Measurements from ENCODE around the gene BNC1.

BNC1 gene

DNA sequence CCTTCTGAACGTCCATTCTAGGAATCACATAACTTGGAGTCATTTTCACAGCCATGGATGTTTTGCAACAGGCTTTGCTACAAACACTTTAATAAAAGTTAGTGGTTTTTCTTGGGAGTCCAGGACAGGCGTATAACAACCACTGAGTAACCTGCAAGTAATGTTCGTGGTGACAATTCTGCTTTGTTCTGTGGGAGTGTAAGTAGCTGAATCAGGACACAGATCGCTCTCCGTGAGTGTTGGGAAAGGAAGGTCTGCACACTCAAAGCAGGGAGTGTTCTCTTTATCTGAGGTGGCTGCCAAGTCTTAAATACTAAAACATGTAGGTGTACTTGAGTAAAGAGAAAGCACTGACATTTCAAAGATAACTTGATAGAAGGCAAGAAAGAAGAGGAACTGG lies 7.9 kb upstream of the BNC1 start:
- TF ChIP-seq GLIS3 (CRISPR knock-in tag; IDR thresholded peaks at IDR 0.05) (no peak), SNAI2 (CRISPR knock-in tag; IDR thresholded peaks at IDR 0.05) (no peak), ZFP3 (CRISPR knock-in tag; IDR thresholded peaks at IDR 0.05) (no peak), ZNF70 (CRISPR knock-in tag; IDR thresholded peaks at IDR 0.05) (no peak), BACH2 (CRISPR knock-in tag; IDR thresholded peaks at IDR 0.05; ENCODE audit: borderline replicate concordance) (no peak), ARNTL (CRISPR knock-in tag; IDR thresholded peaks at IDR 0.05; ENCODE audit: borderline replicate concordance, low read depth) (no peak), RARB (CRISPR knock-in tag; IDR thresholded peaks at IDR 0.05) (no peak), PPARA (CRISPR knock-in tag; IDR thresholded peaks at IDR 0.05; ENCODE audit: borderline replicate concordance) (no peak), TCF4 (CRISPR knock-in tag; IDR thresholded peaks at IDR 0.05; ENCODE audit: borderline replicate concordance) (no peak), OSR1 (CRISPR knock-in tag; IDR thresholded peaks at IDR 0.05) (no peak), ZFP30 (CRISPR knock-in tag; IDR thresholded peaks at IDR 0.05) (no peak), ISL1 (CRISPR knock-in tag; IDR thresholded peaks at IDR 0.05) (no peak), ESRRG (CRISPR knock-in tag; IDR thresholded peaks at IDR 0.05) (no peak)
- TF ChIP-seq, protein P1, sequence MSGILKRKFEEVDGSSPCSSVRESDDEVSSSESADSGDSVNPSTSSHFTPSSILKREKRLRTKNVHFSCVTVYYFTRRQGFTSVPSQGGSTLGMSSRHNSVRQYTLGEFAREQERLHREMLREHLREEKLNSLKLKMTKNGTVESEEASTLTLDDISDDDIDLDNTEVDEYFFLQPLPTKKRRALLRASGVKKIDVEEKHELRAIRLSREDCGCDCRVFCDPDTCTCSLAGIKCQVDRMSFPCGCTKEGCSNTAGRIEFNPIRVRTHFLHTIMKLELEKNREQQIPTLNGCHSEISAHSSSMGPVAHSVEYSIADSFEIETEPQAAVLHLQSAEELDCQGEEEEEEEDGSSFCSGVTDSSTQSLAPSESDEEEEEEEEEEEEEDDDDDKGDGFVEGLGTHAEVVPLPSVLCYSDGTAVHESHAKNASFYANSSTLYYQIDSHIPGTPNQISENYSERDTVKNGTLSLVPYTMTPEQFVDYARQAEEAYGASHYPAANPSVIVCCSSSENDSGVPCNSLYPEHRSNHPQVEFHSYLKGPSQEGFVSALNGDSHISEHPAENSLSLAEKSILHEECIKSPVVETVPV (CRISPR knock-in tag; IDR thresholded peaks at IDR 0.05): no peak
- TF ChIP-seq, protein P2, sequence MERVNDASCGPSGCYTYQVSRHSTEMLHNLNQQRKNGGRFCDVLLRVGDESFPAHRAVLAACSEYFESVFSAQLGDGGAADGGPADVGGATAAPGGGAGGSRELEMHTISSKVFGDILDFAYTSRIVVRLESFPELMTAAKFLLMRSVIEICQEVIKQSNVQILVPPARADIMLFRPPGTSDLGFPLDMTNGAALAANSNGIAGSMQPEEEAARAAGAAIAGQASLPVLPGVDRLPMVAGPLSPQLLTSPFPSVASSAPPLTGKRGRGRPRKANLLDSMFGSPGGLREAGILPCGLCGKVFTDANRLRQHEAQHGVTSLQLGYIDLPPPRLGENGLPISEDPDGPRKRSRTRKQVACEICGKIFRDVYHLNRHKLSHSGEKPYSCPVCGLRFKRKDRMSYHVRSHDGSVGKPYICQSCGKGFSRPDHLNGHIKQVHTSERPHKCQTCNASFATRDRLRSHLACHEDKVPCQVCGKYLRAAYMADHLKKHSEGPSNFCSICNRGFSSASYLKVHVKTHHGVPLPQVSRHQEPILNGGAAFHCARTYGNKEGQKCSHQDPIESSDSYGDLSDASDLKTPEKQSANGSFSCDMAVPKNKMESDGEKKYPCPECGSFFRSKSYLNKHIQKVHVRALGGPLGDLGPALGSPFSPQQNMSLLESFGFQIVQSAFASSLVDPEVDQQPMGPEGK (CRISPR knock-in tag; IDR thresholded peaks at IDR 0.05; ENCODE audit: borderline replicate concordance): no peak
- TF ChIP-seq, protein P3, sequence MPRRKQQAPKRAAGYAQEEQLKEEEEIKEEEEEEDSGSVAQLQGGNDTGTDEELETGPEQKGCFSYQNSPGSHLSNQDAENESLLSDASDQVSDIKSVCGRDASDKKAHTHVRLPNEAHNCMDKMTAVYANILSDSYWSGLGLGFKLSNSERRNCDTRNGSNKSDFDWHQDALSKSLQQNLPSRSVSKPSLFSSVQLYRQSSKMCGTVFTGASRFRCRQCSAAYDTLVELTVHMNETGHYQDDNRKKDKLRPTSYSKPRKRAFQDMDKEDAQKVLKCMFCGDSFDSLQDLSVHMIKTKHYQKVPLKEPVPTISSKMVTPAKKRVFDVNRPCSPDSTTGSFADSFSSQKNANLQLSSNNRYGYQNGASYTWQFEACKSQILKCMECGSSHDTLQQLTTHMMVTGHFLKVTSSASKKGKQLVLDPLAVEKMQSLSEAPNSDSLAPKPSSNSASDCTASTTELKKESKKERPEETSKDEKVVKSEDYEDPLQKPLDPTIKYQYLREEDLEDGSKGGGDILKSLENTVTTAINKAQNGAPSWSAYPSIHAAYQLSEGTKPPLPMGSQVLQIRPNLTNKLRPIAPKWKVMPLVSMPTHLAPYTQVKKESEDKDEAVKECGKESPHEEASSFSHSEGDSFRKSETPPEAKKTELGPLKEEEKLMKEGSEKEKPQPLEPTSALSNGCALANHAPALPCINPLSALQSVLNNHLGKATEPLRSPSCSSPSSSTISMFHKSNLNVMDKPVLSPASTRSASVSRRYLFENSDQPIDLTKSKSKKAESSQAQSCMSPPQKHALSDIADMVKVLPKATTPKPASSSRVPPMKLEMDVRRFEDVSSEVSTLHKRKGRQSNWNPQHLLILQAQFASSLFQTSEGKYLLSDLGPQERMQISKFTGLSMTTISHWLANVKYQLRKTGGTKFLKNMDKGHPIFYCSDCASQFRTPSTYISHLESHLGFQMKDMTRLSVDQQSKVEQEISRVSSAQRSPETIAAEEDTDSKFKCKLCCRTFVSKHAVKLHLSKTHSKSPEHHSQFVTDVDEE (CRISPR knock-in tag; IDR thresholded peaks at IDR 0.05): no peak
- TF ChIP-seq, protein P4, sequence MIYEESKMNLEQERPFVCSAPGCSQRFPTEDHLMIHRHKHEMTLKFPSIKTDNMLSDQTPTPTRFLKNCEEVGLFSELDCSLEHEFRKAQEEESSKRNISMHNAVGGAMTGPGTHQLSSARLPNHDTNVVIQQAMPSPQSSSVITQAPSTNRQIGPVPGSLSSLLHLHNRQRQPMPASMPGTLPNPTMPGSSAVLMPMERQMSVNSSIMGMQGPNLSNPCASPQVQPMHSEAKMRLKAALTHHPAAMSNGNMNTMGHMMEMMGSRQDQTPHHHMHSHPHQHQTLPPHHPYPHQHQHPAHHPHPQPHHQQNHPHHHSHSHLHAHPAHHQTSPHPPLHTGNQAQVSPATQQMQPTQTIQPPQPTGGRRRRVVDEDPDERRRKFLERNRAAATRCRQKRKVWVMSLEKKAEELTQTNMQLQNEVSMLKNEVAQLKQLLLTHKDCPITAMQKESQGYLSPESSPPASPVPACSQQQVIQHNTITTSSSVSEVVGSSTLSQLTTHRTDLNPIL (CRISPR knock-in tag; IDR thresholded peaks at IDR 0.05; ENCODE audit: low read depth): no peak
- ATAC-seq: no peak

DNA sequence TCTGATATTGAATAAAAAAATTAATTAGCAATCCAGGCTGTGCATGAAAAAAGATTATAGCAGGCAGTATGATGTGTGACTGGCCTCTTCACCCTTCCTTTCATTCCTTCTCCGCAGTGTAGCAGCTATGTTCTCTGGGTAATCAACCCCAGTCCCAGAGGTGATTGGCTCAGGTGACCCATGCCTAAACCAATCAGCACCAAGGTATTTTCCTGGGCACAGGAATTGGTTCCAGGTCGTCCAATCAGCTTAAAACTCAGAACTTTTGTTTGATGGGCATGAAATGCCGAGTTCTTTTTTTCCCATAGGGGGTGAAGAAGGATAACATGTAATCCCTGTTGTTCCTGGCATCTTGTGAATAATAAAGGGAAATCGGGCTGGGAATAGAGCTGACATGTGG lies 5.8 kb upstream of the BNC1 start:
- no peak for ATAC-seq
- TF ChIP-seq ZNF565 (CRISPR knock-in tag; conservative IDR thresholded peaks at IDR 0.05; ENCODE audit: low read depth) (no peak), ZFP30 (CRISPR knock-in tag; IDR thresholded peaks at IDR 0.05) (no peak), TOX (CRISPR knock-in tag; IDR thresholded peaks at IDR 0.05; ENCODE audit: borderline replicate concordance) (no peak), CSDC2 (CRISPR knock-in tag; IDR thresholded peaks at IDR 0.05) (no peak), ISL1 (CRISPR knock-in tag; IDR thresholded peaks at IDR 0.05) (no peak), BACH2 (CRISPR knock-in tag; IDR thresholded peaks at IDR 0.05; ENCODE audit: borderline replicate concordance) (no peak), PPARA (CRISPR knock-in tag; IDR thresholded peaks at IDR 0.05; ENCODE audit: borderline replicate concordance) (no peak), ZC3H10 (CRISPR knock-in tag; IDR thresholded peaks at IDR 0.05) (no peak), RARB (CRISPR knock-in tag; IDR thresholded peaks at IDR 0.05) (no peak), OSR1 (CRISPR knock-in tag; IDR thresholded peaks at IDR 0.05) (no peak), TCF4 (CRISPR knock-in tag; IDR thresholded peaks at IDR 0.05; ENCODE audit: borderline replicate concordance) (no peak), ARNTL (CRISPR knock-in tag; IDR thresholded peaks at IDR 0.05; ENCODE audit: borderline replicate concordance, low read depth) (no peak), SNAI2 (CRISPR knock-in tag; IDR thresholded peaks at IDR 0.05) (no peak), ZNF70 (CRISPR knock-in tag; IDR thresholded peaks at IDR 0.05) (no peak)
- TF ChIP-seq, protein P4 (CRISPR knock-in tag; IDR thresholded peaks at IDR 0.05; ENCODE audit: low read depth): no peak

DNA sequence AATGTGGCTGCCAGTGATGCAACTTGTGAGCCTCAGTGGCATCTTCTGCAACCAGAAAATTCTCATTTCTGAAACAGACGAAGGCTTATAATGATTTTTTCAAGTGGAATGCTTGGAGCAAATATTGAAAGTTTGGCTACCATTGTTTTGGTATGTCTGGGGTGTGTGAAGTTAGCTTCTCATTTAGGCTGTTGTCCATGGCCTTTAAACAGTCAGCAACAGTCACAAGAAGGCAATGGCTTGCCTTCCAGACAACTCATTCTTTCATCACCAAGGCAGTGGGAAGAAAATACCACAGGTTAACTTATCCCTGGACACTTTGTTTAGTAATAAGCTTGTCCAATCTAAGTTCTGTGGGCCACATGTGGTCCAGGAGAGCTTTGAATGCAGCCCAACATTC lies 4.7 kb upstream of the BNC1 start:
- no peak for ATAC-seq
- TF ChIP-seq ZFP30 (CRISPR knock-in tag; IDR thresholded peaks at IDR 0.05) (no peak), RARB (CRISPR knock-in tag; IDR thresholded peaks at IDR 0.05) (no peak), ZC3H10 (CRISPR knock-in tag; IDR thresholded peaks at IDR 0.05) (no peak), ZNF8 (CRISPR knock-in tag; IDR thresholded peaks at IDR 0.05) (no peak), GLIS3 (CRISPR knock-in tag; IDR thresholded peaks at IDR 0.05) (no peak), ZNF565 (CRISPR knock-in tag; conservative IDR thresholded peaks at IDR 0.05; ENCODE audit: low read depth) (no peak), PPARA (CRISPR knock-in tag; IDR thresholded peaks at IDR 0.05; ENCODE audit: borderline replicate concordance) (no peak), ZFP3 (CRISPR knock-in tag; IDR thresholded peaks at IDR 0.05) (no peak), ARNTL (CRISPR knock-in tag; IDR thresholded peaks at IDR 0.05; ENCODE audit: borderline replicate concordance, low read depth) (no peak)
- TF ChIP-seq, protein P2 (CRISPR knock-in tag; IDR thresholded peaks at IDR 0.05; ENCODE audit: borderline replicate concordance): no peak
- TF ChIP-seq, protein P5, sequence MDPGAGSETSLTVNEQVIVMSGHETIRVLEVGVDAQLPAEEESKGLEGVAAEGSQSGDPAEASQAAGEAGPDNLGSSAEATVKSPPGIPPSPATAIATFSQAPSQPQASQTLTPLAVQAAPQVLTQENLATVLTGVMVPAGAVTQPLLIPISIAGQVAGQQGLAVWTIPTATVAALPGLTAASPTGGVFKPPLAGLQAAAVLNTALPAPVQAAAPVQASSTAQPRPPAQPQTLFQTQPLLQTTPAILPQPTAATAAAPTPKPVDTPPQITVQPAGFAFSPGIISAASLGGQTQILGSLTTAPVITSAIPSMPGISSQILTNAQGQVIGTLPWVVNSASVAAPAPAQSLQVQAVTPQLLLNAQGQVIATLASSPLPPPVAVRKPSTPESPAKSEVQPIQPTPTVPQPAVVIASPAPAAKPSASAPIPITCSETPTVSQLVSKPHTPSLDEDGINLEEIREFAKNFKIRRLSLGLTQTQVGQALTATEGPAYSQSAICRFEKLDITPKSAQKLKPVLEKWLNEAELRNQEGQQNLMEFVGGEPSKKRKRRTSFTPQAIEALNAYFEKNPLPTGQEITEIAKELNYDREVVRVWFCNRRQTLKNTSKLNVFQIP (CRISPR knock-in tag; IDR thresholded peaks at IDR 0.05; ENCODE audit: borderline replicate concordance, low read depth): no peak

Data from SK-N-SH treated with all-trans-retinoic acid at 6 μM for 48 hours (cell line).